ENCODE results near the gene ZBTB11. TPM values are rescaled to one million over a fixed set of nuclear protein-coding genes. Genes with fewer than 3 reads are reported as not detected.

Gene ZBTB11
- polyA plus RNA-seq, 1 of the 3 experiments (the other 2 are of a cell fraction) = 4.9 TPM

- H3K4me1 ChIP-seq (ENCODE audit: control insufficient read depth in 1 of 2, insufficient read depth in 2 of 2, low read depth in 1 of 2, low read length in 1 of 2) = no peaks in the 10 kb centered on the region; a peak in 1 of 4 replicates
- H3K9me3 ChIP-seq = no peaks in the 10 kb centered on the region
- CTCF ChIA-PET = interaction anchor here (1.6 kb wide), 1 partner anchor 11 kb away, joined by 4 read pairs; no protein-coding TSS in a partner anchor
- POLR2A ChIA-PET = interaction anchor here (1.0 kb wide), 1 partner anchor 57 kb away, joined by 4 read pairs; the partner anchor contains the start of gene PCNP
- H4K20me1 ChIP-seq (ENCODE audit: insufficient read depth) = no peaks in the 10 kb centered on the region
- no peak overlapping the region for H2AFZ ChIP-seq (ENCODE audit: low read depth)
- H3K4me3 ChIP-seq (ENCODE audit: low read depth in 2 of 2, low read length in 1 of 2) = no peak overlapping the region
- H3K9ac ChIP-seq = no peak overlapping the region
- H3K9me2 ChIP-seq = no peaks in the 10 kb centered on the region
- WGBS (ENCODE audit: low lambda C conversion rate) = 92% methylated on average over 1 of the region's 1 CpG
- H3F3A ChIP-seq (replicated peaks; ENCODE audit: insufficient read depth) = peaks cover 4% of the 10 kb centered on the region
- H3K27ac ChIP-seq (ENCODE audit: low read depth in 2 of 2, low read length in 1 of 2) = no peak overlapping the region
- no peaks in the 10 kb centered on the region for H3K36me3 ChIP-seq (replicated peaks in 1 of 2; ENCODE audit: control insufficient read depth in 1 of 2, insufficient read depth in 2 of 2, low read length in 1 of 2)
- no peaks in the 10 kb centered on the region for H3K27me3 ChIP-seq (ENCODE audit: insufficient read depth)
- no peaks in the 10 kb centered on the region for H3K79me2 ChIP-seq (ENCODE audit: insufficient read depth)
- no peak for DNase-seq
- no peak overlapping the region for H3K4me2 ChIP-seq
- TF ChIP-seq RXRA (IDR thresholded peaks at IDR 0.05; ENCODE audit: borderline replicate concordance, low read depth) (no peak), SMC3 (IDR thresholded peaks at IDR 0.05; ENCODE audit: low read depth, low read length) (no peak), MXI1 (IDR thresholded peaks at IDR 0.05; ENCODE audit: low read depth, low read length) (no peak), POLR2AphosphoS5 (IDR thresholded peaks at IDR 0.05; ENCODE audit: low read depth, low read length) (no peak), JUND (IDR thresholded peaks at IDR 0.05) (no peak), EZH2phosphoT487 (IDR thresholded peaks at IDR 0.05; ENCODE audit: borderline replicate concordance, low read depth) (no peak), TAF1 (IDR thresholded peaks at IDR 0.05; ENCODE audit: borderline replicate concordance, low read depth, low read length) (no peak), CTCF (IDR thresholded peaks at IDR 0.05) (no peak), EP300 (IDR thresholded peaks at IDR 0.05; ENCODE audit: borderline replicate concordance in 1 of 2, low read depth in 1 of 2, low read length in 1 of 2) (no peak), NRF1 (IDR thresholded peaks at IDR 0.05; ENCODE audit: low read depth, low read length) (no peak), GABPA (IDR thresholded peaks at IDR 0.05; ENCODE audit: low read depth) (no peak), FOXJ3 (CRISPR knock-in tag; IDR thresholded peaks at IDR 0.05) (no peak), USF1 (IDR thresholded peaks at IDR 0.05; ENCODE audit: borderline replicate concordance, low read depth) (no peak), FOSL2 (IDR thresholded peaks at IDR 0.05; ENCODE audit: borderline replicate concordance, low read depth) (no peak), ELF1 (IDR thresholded peaks at IDR 0.05) (no peak), YY1 (IDR thresholded peaks at IDR 0.05; ENCODE audit: low read depth) (no peak)
Measured at GRCh38 chr3:101631098-101631796, 45.7 kb downstream of the ZBTB11 start.

- H3K27ac ChIP-seq (ENCODE audit: low read depth in 2 of 2, low read length in 1 of 2) = no peak overlapping the region
- no peak overlapping the region for H3K4me3 ChIP-seq (ENCODE audit: low read depth in 2 of 2, low read length in 1 of 2)
- H3K4me1 ChIP-seq (ENCODE audit: control insufficient read depth in 1 of 2, insufficient read depth in 2 of 2, low read depth in 1 of 2, low read length in 1 of 2) = no peaks in the 10 kb centered on the region
- H3F3A ChIP-seq (replicated peaks; ENCODE audit: insufficient read depth) = peaks cover 4% of the 10 kb centered on the region
- no peaks in the 10 kb centered on the region for H3K27me3 ChIP-seq (ENCODE audit: insufficient read depth)
- no peak overlapping the region for H3K9ac ChIP-seq
- TF ChIP-seq RXRA (IDR thresholded peaks at IDR 0.05; ENCODE audit: borderline replicate concordance, low read depth) (no peak), FOSL2 (IDR thresholded peaks at IDR 0.05; ENCODE audit: borderline replicate concordance, low read depth) (no peak), EP300 (IDR thresholded peaks at IDR 0.05; ENCODE audit: borderline replicate concordance in 1 of 2, low read depth in 1 of 2, low read length in 1 of 2) (no peak)
- no peaks in the 10 kb centered on the region for H3K9me2 ChIP-seq
- ChIA-PET CTCF (no interaction called here), POLR2A (no interaction called here)
- no peak overlapping the region for H2AFZ ChIP-seq (ENCODE audit: low read depth)
- H3K9me3 ChIP-seq = no peaks in the 10 kb centered on the region
- H3K4me2 ChIP-seq = no peak overlapping the region
- H4K20me1 ChIP-seq (ENCODE audit: insufficient read depth) = no peaks in the 10 kb centered on the region
- no peaks in the 10 kb centered on the region for H3K36me3 ChIP-seq (replicated peaks in 1 of 2; ENCODE audit: control insufficient read depth in 1 of 2, insufficient read depth in 2 of 2, low read length in 1 of 2)
- DNase-seq = no peak
- H3K79me2 ChIP-seq (ENCODE audit: insufficient read depth) = no peaks in the 10 kb centered on the region
Measured at GRCh38 chr3:101629219-101629618, 47.7 kb downstream of the ZBTB11 start.
